ENCODE measurements around the gene PPP4R4. TPM values are rescaled to one million over a fixed set of nuclear protein-coding genes. Genes with fewer than 3 reads are reported as not detected.

Gene PPP4R4
- total RNA-seq, 1 donor from 2014 or later = not detected

GRCh38 chr14:94322648-94323570, 148.8 kb downstream of the PPP4R4 start, which contains the start of gene SERPINA6:
TSS of gene SERPINA6 (minus strand) at chr14:94323336. CDS start at chr14:94314648, 8,688 bp downstream.
- no peaks in the 10 kb centered on the region for H3K36me3 Mint-ChIP-seq (ENCODE audit: unreplicated experiment)
- no peak within 1 kb of the TSS for H3K27ac Mint-ChIP-seq (ENCODE audit: unreplicated experiment)
- TF ChIP-seq CTCF (IDR thresholded peaks at IDR 0.05) = no peak
- DNase-seq (ENCODE audit: extremely low spot score, unreplicated experiment) = peak; percentile 70
- peaks cover 4% of the 10 kb centered on the region for H3K4me1 Mint-ChIP-seq (ENCODE audit: unreplicated experiment)
- H3K4me3 Mint-ChIP-seq (ENCODE audit: unreplicated experiment) = no peak within 1 kb of the TSS
- no peaks in the 10 kb centered on the region for H3K27me3 Mint-ChIP-seq (ENCODE audit: unreplicated experiment)
- H3K9me3 Mint-ChIP-seq (ENCODE audit: unreplicated experiment) = no peaks in the 10 kb centered on the region

GRCh38 chr14:94328196-94328595, 154.1 kb downstream of the PPP4R4 start:
- H3K36me3 Mint-ChIP-seq (ENCODE audit: unreplicated experiment) = no peaks in the 10 kb centered on the region
- no peak for TF ChIP-seq CTCF (IDR thresholded peaks at IDR 0.05)

More at GRCh38 chr14:94328196-94328595, 154.1 kb downstream of the PPP4R4 start:
- Mint-ChIP-seq H3K27me3 (ENCODE audit: unreplicated experiment) (no peaks in the 10 kb centered on the region), H3K27ac (ENCODE audit: unreplicated experiment) (no peak overlapping the region), H3K4me3 (ENCODE audit: unreplicated experiment) (no peak overlapping the region), H3K4me1 (ENCODE audit: unreplicated experiment) (peaks cover 2% of the 10 kb centered on the region), H3K9me3 (ENCODE audit: unreplicated experiment) (no peaks in the 10 kb centered on the region)
- no peak for DNase-seq (ENCODE audit: extremely low spot score, unreplicated experiment)

Other genes with a start within 250 kb of the PPP4R4 start
- gene FAM181A, start 247.0 kb upstream of the PPP4R4 start, total RNA-seq = not detected in 2 replicates
- 0.34 and 0.38 TPM in 2 replicates for gene ASB2, start 197.8 kb upstream of the PPP4R4 start, total RNA-seq
- gene CCDC197, start 177.0 kb upstream of the PPP4R4 start, total RNA-seq = not detected in 2 replicates
- 1.3 TPM in 2 replicates for gene OTUB2, start 148.0 kb upstream of the PPP4R4 start, total RNA-seq
- gene DDX24, start 93.1 kb upstream of the PPP4R4 start, total RNA-seq = 167 and 170 TPM in 2 replicates
- 25.8 and 30.0 TPM in 2 replicates for gene IFI27L1, start 93.0 kb upstream of the PPP4R4 start, total RNA-seq
- 1.5 and 2.6 TPM in 2 replicates for gene IFI27, start 63.6 kb upstream of the PPP4R4 start, total RNA-seq
- 42.5 and 44.7 TPM in 2 replicates for gene IFI27L2, start 44.7 kb upstream of the PPP4R4 start, total RNA-seq
- not detected in 2 replicates for gene SERPINA10, start 118.9 kb downstream of the PPP4R4 start, total RNA-seq
- not detected in 2 replicates for gene SERPINA6, start 149.0 kb downstream of the PPP4R4 start, total RNA-seq
- gene SERPINA2, start 192.4 kb downstream of the PPP4R4 start, total RNA-seq = not detected in 2 replicates
- gene SERPINA1, start 214.3 kb downstream of the PPP4R4 start, total RNA-seq = not detected in 2 replicates